COR-L47 (cell line): Measurements from ENCODE around the gene ZNF226.
A peak's percentile ranks its signal among the peaks of the same experiment; 100 is the strongest.
"Not testable (repeated sequence)": the region's sequence is repeated elsewhere in the genome, so short reads cannot be mapped to it uniquely, and the experiment has no call there.

Experiments
- DNase-seq: peaks from one replicate; lab custom pipeline; 2025; lab: John Stamatoyannopoulos, UW

The ZNF226 gene

DNA sequence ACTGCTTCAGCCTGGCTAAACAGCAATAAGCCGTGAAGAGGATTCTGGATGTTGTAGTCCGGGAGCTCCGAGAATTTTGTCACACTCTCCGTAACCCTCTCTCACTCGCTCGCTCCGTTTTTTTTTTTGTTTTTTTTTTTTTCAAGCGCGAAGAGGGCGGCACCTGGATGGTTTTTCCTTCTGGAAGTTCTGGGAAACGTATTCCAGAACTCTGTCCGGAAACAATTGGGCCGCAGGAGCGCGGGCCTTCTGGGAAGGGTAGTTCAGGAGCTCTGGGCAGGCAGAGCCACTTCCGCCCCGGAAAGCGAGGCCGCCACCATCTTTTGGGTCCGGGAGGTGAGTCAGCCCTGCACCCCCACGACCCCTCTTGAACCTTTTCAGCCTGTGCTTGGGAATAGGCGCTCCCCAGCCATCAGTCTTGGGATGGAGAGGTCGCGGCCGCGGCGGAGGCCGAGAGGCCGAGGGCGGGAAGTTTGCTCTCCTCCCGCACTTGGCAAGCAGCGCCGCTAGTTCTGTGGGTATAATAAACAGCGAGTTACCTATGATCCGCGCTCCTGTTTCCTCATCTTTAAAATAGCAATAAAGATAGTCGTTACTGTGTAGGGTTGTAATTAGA is 47.5 kb downstream of the ZNF226 start, which contains the start of gene ZNF227:
Gene ZNF227 (plus strand): TSS at position 283 of the 616 bp plus-strand sequence. CDS start 5,261 bp downstream, outside the sequence.
- DNase-seq: peak; percentile 84

DNA sequence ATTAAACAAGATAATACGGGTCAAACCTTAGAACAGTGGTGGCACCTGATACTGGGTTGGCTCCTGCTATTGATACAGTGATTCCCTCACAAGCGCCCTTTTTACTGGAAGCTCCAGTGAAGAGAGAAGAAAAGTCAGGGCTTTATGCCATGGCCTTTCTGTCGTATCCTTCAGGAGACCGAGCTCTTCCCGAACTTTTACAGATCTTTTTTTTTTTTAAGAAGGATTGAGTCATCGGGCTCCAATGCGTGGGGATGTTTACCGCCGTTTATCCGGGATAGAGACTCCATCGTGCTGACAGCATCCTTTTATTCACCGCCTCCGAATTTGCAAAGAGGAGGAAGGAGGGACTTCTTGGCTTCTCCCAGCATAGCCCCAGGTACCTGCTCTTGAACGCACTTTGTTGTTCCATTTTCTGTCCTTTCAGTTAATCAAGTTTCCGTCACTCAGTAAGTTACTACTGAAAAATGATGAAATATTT is 48.0 kb downstream of the ZNF226 start:
- no peak for DNase-seq

DNA sequence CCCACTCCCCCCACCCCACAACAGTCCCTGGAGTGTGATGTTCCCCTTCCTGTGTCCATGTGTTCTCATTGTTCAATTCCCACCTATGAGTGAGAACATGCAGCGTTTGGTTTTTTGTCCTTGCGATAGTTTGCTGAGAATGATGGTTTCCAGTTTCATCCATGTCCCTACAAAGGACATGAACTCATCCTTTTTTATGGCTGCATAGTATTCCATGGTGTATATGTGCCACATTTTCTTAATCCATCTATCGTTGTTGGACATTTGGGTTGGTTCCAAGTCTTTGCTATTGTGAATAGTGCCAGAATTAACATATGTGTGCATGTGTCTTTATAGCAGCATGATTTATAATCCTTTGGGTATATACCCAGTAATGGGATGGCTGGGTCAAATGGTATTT is 55.0 kb downstream of the ZNF226 start:
- not testable (repeated sequence) for DNase-seq

DNA sequence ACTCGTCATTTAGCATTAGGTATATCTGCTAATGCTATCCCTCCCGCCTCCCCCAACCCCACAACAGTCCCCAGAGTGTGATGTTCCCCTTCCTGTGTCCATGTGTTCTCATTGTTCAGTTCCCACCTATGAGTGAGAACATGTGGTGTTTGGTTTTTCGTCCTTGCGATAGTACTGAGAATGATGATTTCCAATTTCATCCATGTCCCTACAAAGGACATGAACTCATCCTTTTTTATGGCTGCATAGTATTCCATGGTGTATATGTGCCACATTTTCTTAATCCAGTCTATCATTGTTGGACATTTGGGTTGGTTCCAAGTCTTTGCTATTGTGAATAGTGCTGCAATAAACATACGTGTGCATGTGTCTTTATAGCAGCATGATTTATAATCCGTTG is 55.9 kb downstream of the ZNF226 start:
- DNase-seq: not testable (repeated sequence)

DNA sequence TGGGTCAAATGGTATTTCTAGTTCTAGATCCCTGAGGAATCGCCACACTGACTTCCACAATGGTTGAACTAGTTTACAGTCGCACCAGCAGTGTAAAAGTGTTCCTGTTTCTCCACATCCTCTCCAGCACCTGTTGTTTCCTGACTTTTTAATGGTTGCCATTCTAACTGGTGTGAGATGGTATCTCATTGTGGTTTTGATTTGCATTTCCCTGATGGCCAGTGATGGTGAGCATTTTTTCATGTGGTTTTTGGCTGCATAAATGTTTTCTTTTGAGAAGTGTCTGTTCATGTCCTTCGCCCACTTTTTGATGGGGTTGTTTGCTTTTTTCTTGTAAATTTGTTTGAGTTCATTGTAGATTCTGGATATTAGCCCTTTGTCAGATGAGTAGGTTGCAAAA is 56.4 kb downstream of the ZNF226 start:
- not testable (repeated sequence) for DNase-seq
